Lung (tissue), 12 donors: Measurements from ENCODE around the gene NDUFS7. TPM values are rescaled to one million over a fixed set of nuclear protein-coding genes. Genes with fewer than 3 reads are reported as not detected.

Experiments
- ATAC-seq: fragments of 200-7000 bp; cut with Tn5 transposase; one replicate; pipeline ENCODE4 v1.9.1; 2020; ENCODE audit warnings: moderate number of reproducible peaks; ENCODE audit not compliant: insufficient read depth, low FRiP score
- DNase-seq, 3 donors: peaks; one replicate each; pipeline ENCODE4 v3.0.0-alpha.2; 2013 to 2017
- H3K27ac ChIP-seq, 2 donors: one replicate each; pipeline ENCODE4 v1.5.1; 2013; ENCODE audit warnings: mild to moderate bottlenecking in 2 of 2, moderate library complexity in 2 of 2, control low read depth in 1 of 2, inconsistent platforms in 1 of 2, low read depth in 1 of 2, low read length in 1 of 2
- H3K27me3 ChIP-seq, 3 donors: one replicate each; pipeline ENCODE4 v1.5.1; 2013; ENCODE audit warnings: low read length in 2 of 3; ENCODE audit not compliant: control insufficient read depth in 3 of 3, insufficient read depth in 3 of 3
- H3K36me3 ChIP-seq, 4 donors: one replicate each; pipeline ENCODE4 v1.5.1; 2013; ENCODE audit warnings: low read length in 4 of 4, mild to moderate bottlenecking in 1 of 4, moderate library complexity in 1 of 4; ENCODE audit not compliant: control insufficient read depth in 4 of 4, insufficient read depth in 4 of 4
- H3K4me1 ChIP-seq, 5 donors: one replicate each; pipeline ENCODE4 v1.5.1; 2013; ENCODE audit warnings: low read length in 5 of 5, mild to moderate bottlenecking in 2 of 5, moderate library complexity in 1 of 5; ENCODE audit not compliant: control insufficient read depth in 5 of 5, insufficient read depth in 5 of 5
- H3K4me3 ChIP-seq: one replicate; pipeline ENCODE4 v1.5.1; 2013; ENCODE audit warnings: mild to moderate bottlenecking, control low read depth, moderate library complexity
- H3K9ac ChIP-seq, 2 donors: one replicate each; pipeline ENCODE4 v1.5.1; 2013; ENCODE audit warnings: low read length in 2 of 2, control low read depth in 1 of 2; ENCODE audit not compliant: insufficient read depth in 1 of 2
- H3K9me3 ChIP-seq, 4 donors: one replicate each; pipeline ENCODE4 v1.5.1; 2013; ENCODE audit warnings: low read length in 3 of 4, mild to moderate bottlenecking in 1 of 4, moderate library complexity in 1 of 4; ENCODE audit not compliant: control insufficient read depth in 4 of 4, insufficient read depth in 3 of 4
- CTCF ChIP-seq: IDR thresholded peaks from 2 replicates; pipeline ENCODE4 v1.5.1; 2012; ENCODE audit warnings: mild to moderate bottlenecking; ENCODE audit errors: control extremely low read depth, extremely low read depth
- WGBS, 2 donors: extraction: QIAGEN DNeasy Blood & Tissue Kit; methylation state at CpG; one replicate each; pipeline ENCODE4 v1.1.7; 2013; 5-methylcytosine and 5-hydroxymethylcytosine counted together
- polyA plus RNA-seq, 2 donors: library from polyadenylated mRNA; stranded (reverse); fragments of 200-250 nt; gene quantifications; one replicate each; pipeline ENCODE4 v1.2.1, GENCODE V29; 2013
- total RNA-seq, 2 donors: library from RNA; depleted of rRNA in 1 of 2; stranded (reverse); fragments of >200 nt in 1 of 2; gene quantifications; one replicate each; pipeline ENCODE4 v1.2.1, GENCODE V29; 2014 to 2021
- donor health status: control.
- donor health status: control.
- donor health status: Bipolar disorder and iron deficiency.
- donor health status: healthy.
- donor health status: DM: yes; HTN: yes; CAD: no.

Gene NDUFS7
- total and polyA plus RNA-seq, 4 donors: 33.4 to 133 (median 108) TPM

GRCh38 chr19:1407528-1408299 is 24.0 kb downstream of the NDUFS7 start, which contains the start of gene DAZAP1:
Gene DAZAP1 (plus strand): TSS chr19:1407586. CDS start chr19:1407774, 188 bp downstream.
- ATAC-seq (no peak), DNase-seq (peak in 1 of 3 donors; percentile 34)
- WGBS, 2 donors: 0 to 1% methylated on average over 39 to 115 of the region's 121 CpGs
- Histone ChIP-seq H3K9ac (no peak within 1 kb of the TSS), H3K36me3 (peaks cover 0 to 8% (median 3%) of the 10 kb centered on the region in 4 donors), H3K4me3 (peak within 1 kb of the TSS; percentile 83), H3K27ac (peak within 1 kb of the TSS; percentile 93 to 97), H3K9me3 (no peaks in the 10 kb centered on the region), H3K4me1 (peaks cover 2 to 41% (median 26%) of the 10 kb centered on the region in 5 donors), H3K27me3 (no peaks in the 10 kb centered on the region)
- no peak for TF ChIP-seq CTCF

- H3K36me3 ChIP-seq: peaks cover 0 to 14% (median 3%) of the 10 kb centered on the region in 4 donors
- DNase-seq: peak in 2 of 3 donors; percentile 37 to 53
- TF ChIP-seq CTCF: no peak
- peaks cover 2 to 41% (median 26%) of the 10 kb centered on the region in 5 donors for H3K4me1 ChIP-seq
- H3K27ac ChIP-seq: peak overlapping the region; percentile 93 to 97
- no peaks in the 10 kb centered on the region for H3K27me3 ChIP-seq
- peak overlapping the region; percentile 83 for H3K4me3 ChIP-seq
- ATAC-seq: no peak
- H3K9ac ChIP-seq: peak overlapping the region; percentile 8 to 16
- H3K9me3 ChIP-seq: no peaks in the 10 kb centered on the region
- 0% methylated on average over 53 to 69 of the region's 69 CpGs for WGBS, 2 donors
These were observed 24.8 kb downstream of the NDUFS7 start for GRCh38 chr19:1408300-1409203.

GRCh38 chr19:1409204-1410005 is 25.7 kb downstream of the NDUFS7 start:
- Histone ChIP-seq H3K36me3 (peaks cover 0 to 14% (median 3%) of the 10 kb centered on the region in 4 donors), H3K9ac (peak overlapping the region in 1 of 2 donors; percentile 8), H3K27ac (peak overlapping the region; percentile 93 to 97), H3K4me1 (peaks cover 2 to 41% (median 26%) of the 10 kb centered on the region in 5 donors), H3K9me3 (no peaks in the 10 kb centered on the region), H3K4me3 (peak overlapping the region; percentile 83), H3K27me3 (no peaks in the 10 kb centered on the region)
- WGBS, 2 donors: 54 to 70% methylated on average over 33 of the region's 33 CpGs
- ATAC-seq (no peak), DNase-seq (no peak)
- TF ChIP-seq CTCF: no peak
